Hepatocyte (in vitro differentiated cells): ENCODE measurements around the gene DBN1. TPM values are rescaled to one million over a fixed set of nuclear protein-coding genes. Genes with fewer than 3 reads are reported as not detected.
A peak's percentile ranks its signal among the peaks of the same experiment; 100 is the strongest.

ENCODE experiments used
- DNase-seq: peaks from one replicate; pipeline ENCODE4 v3.0.0-alpha.2; 2016; ENCODE audit warnings: low spot score
- H2AFZ ChIP-seq: fragments of 200-600 bp; sonication (generic); 2 replicates; pipeline ENCODE4 v1.6.0; 2016; ENCODE audit warnings: antibody characterized with exemption, mild to moderate bottlenecking
- H3K27ac ChIP-seq: fragments of 200-600 bp; sonication (generic); 2 replicates; pipeline ENCODE4 v1.5.1; 2016; ENCODE audit warnings: mild to moderate bottlenecking
- H3K27me3 ChIP-seq: fragments of 200-600 bp; sonication (generic); 2 replicates; pipeline ENCODE4 v1.6.1; 2016
- H3K36me3 ChIP-seq: fragments of 200-600 bp; sonication (generic); replicated peaks from 2 replicates; pipeline ENCODE4 v1.5.1; 2016; ENCODE audit warnings: low read depth; ENCODE audit not compliant: insufficient read depth
- H3K4me1 ChIP-seq: fragments of 200-600 bp; sonication (generic); 2 replicates; pipeline ENCODE4 v1.5.1; 2016; ENCODE audit warnings: mild to moderate bottlenecking, moderate library complexity; ENCODE audit not compliant: insufficient read depth
- H3K4me2 ChIP-seq: fragments of 200-600 bp; sonication (generic); 2 replicates; pipeline ENCODE4 v1.6.0; 2016
- H3K4me3 ChIP-seq: fragments of 200-600 bp; sonication (generic); 2 replicates; pipeline ENCODE4 v1.5.1; 2016; ENCODE audit warnings: mild to moderate bottlenecking
- H3K79me2 ChIP-seq: fragments of 200-600 bp; sonication (generic); 2 replicates; pipeline ENCODE4 v1.6.0; 2017; ENCODE audit warnings: mild to moderate bottlenecking
- H3K9me2 ChIP-seq: fragments of 200-600 bp; sonication (generic); replicated peaks from 2 replicates; pipeline ENCODE4 v1.6.0; 2017; ENCODE audit warnings: mild to moderate bottlenecking; ENCODE audit not compliant: insufficient read depth
- H3K9me3 ChIP-seq: fragments of 200-600 bp; sonication (generic); 2 replicates; pipeline ENCODE4 v1.5.1; 2016; ENCODE audit warnings: low read depth, mild to moderate bottlenecking
- H4K20me1 ChIP-seq: fragments of 200-600 bp; sonication (generic); 2 replicates; pipeline ENCODE4 v1.6.0; 2016; ENCODE audit warnings: mild to moderate bottlenecking; ENCODE audit not compliant: insufficient read depth, poor library complexity, severe bottlenecking
- CTCF ChIP-seq: fragments of 200-600 bp; sonication (generic); IDR thresholded peaks from 2 replicates; pipeline ENCODE4 v1.5.1; 2016; ENCODE audit warnings: antibody characterized with exemption, mild to moderate bottlenecking; ENCODE audit not compliant: poor library complexity
- EZH2 ChIP-seq: fragments of 200-600 bp; sonication (generic); IDR thresholded peaks from 2 replicates; pipeline ENCODE4 v1.6.1; 2016; ENCODE audit warnings: antibody characterized with exemption, mild to moderate bottlenecking, borderline replicate concordance
- EZH2phosphoT487 ChIP-seq: fragments of 200-600 bp; sonication (generic); IDR thresholded peaks from one replicate; pipeline ENCODE4 v1.6.1; 2018; ENCODE audit warnings: antibody characterized with exemption, mild to moderate bottlenecking, low read depth, moderate library complexity; ENCODE audit not compliant: unreplicated experiment, severe bottlenecking
- WGBS: methylation state at CpG from one replicate; pipeline ENCODE4 v1.1.6; 2016; ENCODE audit warnings: low lambda C conversion rate; ENCODE audit errors: missing lambda C conversion rate; 5-methylcytosine and 5-hydroxymethylcytosine counted together
- polyA plus RNA-seq: library from polyadenylated mRNA; unstranded; fragments of >200 nt; fragmentation: Nextera tagmentation; extraction: Ambion mirVana; gene quantifications from 2 replicates; pipeline ENCODE4 v1.2.1, GENCODE V29; 2016
- total RNA-seq: library from RNA; depleted of rRNA; stranded (reverse); fragments of >200 nt; gene quantifications from 2 replicates; pipeline ENCODE4 v1.2.3, GENCODE V29; 2014

Gene DBN1
- total and polyA plus RNA-seq, 2 experiments from 2014 or later = 107 to 122 TPM

DNA sequence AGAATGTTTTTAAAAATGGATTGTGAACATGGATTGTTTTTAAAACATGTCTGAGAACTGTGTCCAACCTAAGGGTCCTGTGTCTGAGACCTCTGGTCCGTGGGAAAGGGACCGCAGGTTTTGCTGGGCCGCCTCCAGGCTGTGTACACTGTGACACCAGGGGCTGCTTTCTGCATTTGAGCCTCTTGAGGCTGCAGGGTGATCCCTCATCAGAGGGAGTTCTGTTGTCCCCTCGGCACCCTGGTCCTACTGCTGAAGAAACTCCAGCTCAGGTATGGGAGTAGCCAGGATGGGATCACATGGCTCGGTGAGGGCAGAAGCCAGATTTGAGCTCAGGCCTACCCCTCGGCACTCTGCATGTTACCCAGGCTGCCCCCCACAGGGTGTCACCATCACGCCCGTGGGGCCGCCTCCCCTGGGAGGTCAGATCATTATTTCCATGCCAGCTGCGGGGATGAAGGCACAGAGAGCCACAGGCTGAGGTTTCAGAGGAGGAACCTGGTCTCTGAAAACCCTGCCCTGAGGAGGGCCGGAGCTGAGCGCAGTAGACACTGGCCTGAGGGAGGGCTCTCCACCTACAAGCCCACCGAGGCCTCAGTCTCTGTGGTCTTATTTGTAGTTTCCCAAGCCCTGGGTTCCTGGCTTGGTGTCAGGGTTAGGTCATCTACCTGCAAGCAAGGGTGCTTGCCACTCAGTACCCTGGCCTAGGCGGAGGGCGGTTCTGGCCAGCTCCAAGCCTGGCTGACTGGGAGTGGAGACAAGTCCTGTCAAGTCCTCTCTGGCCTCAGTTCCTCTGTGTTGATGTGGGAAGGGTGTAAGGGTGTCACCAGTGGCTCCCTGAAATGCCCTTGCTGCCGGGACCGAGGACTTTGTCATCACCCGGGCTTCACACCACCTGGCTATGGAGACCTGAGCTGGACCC lies 24.0 kb downstream of the DBN1 start:
- H3K4me2 ChIP-seq = no peak overlapping the region
- H3K4me1 ChIP-seq = peaks cover 22% of the 10 kb centered on the region
- H3K27ac ChIP-seq = no peak overlapping the region
- TF ChIP-seq CTCF (no peak), EZH2 (no peak), EZH2phosphoT487 (no peak)
- H3K36me3 ChIP-seq = no peaks in the 10 kb centered on the region
- H3K27me3 ChIP-seq = peaks cover 3% of the 10 kb centered on the region
- WGBS = 89% methylated on average over 18 of the region's 18 CpGs
- no peak overlapping the region for H3K4me3 ChIP-seq
- no peaks in the 10 kb centered on the region for H3K9me2 ChIP-seq
- H2AFZ ChIP-seq = no peak overlapping the region
- no peaks in the 10 kb centered on the region for H3K79me2 ChIP-seq
- H4K20me1 ChIP-seq = no peaks in the 10 kb centered on the region
- no peaks in the 10 kb centered on the region for H3K9me3 ChIP-seq
- no peak for DNase-seq

DNA sequence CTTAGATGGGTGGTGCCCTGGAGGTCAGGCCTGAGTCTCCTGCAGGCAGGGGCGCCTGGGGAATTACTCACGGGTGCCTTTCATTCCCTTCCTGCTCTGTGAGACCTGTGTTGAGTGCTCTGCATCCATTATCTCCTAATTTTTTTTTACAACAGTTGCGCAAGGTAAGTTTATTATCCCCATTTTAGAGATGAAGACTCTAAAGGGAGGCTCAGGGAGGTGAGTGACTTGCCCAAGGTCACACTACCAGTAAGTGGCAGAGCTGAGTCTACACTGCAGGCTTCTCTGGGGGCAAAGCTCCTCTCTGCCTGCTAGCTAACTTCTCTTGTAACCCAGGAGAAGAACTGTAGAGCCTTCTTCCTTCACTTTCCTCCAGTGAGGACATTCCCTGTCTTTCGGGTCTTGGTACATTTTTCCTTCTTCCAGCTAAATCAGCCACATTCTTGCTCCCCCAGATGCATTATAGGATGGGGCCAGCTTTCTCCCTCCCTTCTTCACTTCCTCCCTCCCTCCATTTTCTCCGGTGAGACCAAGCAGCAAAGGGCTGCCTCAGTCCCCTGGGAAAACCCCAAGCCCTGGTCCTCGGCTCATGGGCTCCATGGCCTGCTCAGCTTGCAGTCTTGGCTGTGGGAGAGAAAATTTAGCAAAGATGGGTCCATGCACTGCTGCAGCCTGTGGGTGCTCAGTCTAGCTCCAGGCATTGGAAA lies 25.0 kb downstream of the DBN1 start:
- no peak overlapping the region for H2AFZ ChIP-seq
- H3K4me3 ChIP-seq = no peak overlapping the region
- no peaks in the 10 kb centered on the region for H3K36me3 ChIP-seq
- H3K27me3 ChIP-seq = peaks cover 3% of the 10 kb centered on the region
- DNase-seq = no peak
- peaks cover 14% of the 10 kb centered on the region for H3K4me1 ChIP-seq
- H3K9me2 ChIP-seq = no peaks in the 10 kb centered on the region
- H3K27ac ChIP-seq = no peak overlapping the region
- H3K4me2 ChIP-seq = peak overlapping the region; percentile 100
- no peaks in the 10 kb centered on the region for H3K9me3 ChIP-seq
- 86% methylated on average over 6 of the region's 6 CpGs for WGBS
- no peaks in the 10 kb centered on the region for H4K20me1 ChIP-seq
- TF ChIP-seq EZH2phosphoT487 = no peak
- no peak for TF ChIP-seq CTCF
- TF ChIP-seq EZH2 = no peak
- no peaks in the 10 kb centered on the region for H3K79me2 ChIP-seq

DNA sequence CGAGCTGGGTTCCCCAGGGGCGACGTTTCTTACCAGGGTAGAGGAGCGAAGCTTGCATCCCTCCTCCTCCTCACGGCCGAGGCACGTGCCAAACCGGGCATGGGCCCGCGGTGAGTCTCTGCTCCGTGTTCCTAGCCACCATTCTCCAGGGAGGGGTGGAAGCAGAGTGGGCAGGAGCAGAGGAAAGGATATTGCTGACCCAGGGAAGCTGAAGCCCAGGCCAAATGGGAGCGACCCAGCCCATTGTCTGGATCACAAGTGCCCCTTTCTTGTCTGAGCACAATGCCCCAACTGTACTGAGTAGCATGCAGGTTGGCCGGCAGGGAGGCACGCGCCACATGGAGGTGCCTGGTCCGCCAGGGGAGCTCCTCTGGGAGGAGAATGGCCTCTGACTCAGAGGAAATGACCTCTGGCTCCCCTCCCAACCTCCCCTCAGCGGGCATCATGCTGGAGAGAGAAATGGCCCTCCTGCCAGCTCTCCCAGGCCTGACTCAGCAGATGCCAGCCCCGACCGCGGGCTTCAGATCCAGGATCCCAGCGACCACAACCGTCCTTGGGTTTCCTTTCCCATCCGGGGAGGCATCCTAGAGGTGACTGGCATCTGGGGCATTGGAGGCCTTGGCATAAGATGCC lies 25.7 kb downstream of the DBN1 start:
- Histone ChIP-seq H3K79me2 (no peaks in the 10 kb centered on the region), H4K20me1 (no peaks in the 10 kb centered on the region), H3K27ac (no peak overlapping the region), H3K4me3 (no peak overlapping the region), H3K4me2 (peak overlapping the region; percentile 100), H3K9me2 (no peaks in the 10 kb centered on the region), H3K4me1 (peaks cover 13% of the 10 kb centered on the region), H3K9me3 (no peaks in the 10 kb centered on the region), H2AFZ (no peak overlapping the region), H3K27me3 (peaks cover 3% of the 10 kb centered on the region), H3K36me3 (no peaks in the 10 kb centered on the region)
- TF ChIP-seq CTCF = no peak
- no peak for TF ChIP-seq EZH2phosphoT487
- TF ChIP-seq EZH2 = no peak
- peak; percentile 60 for DNase-seq
- WGBS = 23% methylated on average over 23 of the region's 23 CpGs
